Stimulated activated CD4-positive, alpha-beta T cell treated with anti-CD3 and anti-CD28 coated beads, Interleukin-12 subunit alpha, Interleukin-12 subunit beta, amount 100 ng/mL, for 24 hours (primary cell): ENCODE results near the gene TMEM179.
"Not testable (repeated sequence)": the region's sequence is repeated elsewhere in the genome, so short reads cannot be mapped to it uniquely, and the experiment has no call there.

Experiments used
- DNase-seq, 2 experiments: peaks; one replicate each; pipeline ENCODE4 v3.0.0-alpha.2; 2020; ENCODE audit warnings: low read depth in 2 of 2

TMEM179 gene

GRCh38 chr14:104637546-104638003, 33.0 kb upstream of the TMEM179 start:
- DNase-seq = no peak

GRCh38 chr14:104636846-104637545, 32.4 kb upstream of the TMEM179 start:
- DNase-seq = not testable (repeated sequence)

- DNase-seq = no peak
Measured at GRCh38 chr14:104636131-104636530, 31.6 kb upstream of the TMEM179 start.

- no peak for DNase-seq
Measured at GRCh38 chr14:104635717-104636116, 31.1 kb upstream of the TMEM179 start.

GRCh38 chr14:104634886-104635570, 30.5 kb upstream of the TMEM179 start:
- no peak for DNase-seq

- DNase-seq = no peak
Measured at GRCh38 chr14:104634138-104634760, 29.7 kb upstream of the TMEM179 start.

GRCh38 chr14:104633276-104634137, 28.9 kb upstream of the TMEM179 start:
- no peak for DNase-seq

GRCh38 chr14:104632781-104633180, 28.2 kb upstream of the TMEM179 start:
- no peak for DNase-seq

- no peak for DNase-seq
Measured at GRCh38 chr14:104624939-104625338, 20.4 kb upstream of the TMEM179 start.

GRCh38 chr14:104614126-104614812, 9.7 kb upstream of the TMEM179 start:
- DNase-seq = no peak

GRCh38 chr14:104611881-104612280, 7.3 kb upstream of the TMEM179 start:
- DNase-seq = no peak

GRCh38 chr14:104610749-104611310, 6.3 kb upstream of the TMEM179 start:
- DNase-seq = no peak

- no peak for DNase-seq
Measured at GRCh38 chr14:104609666-104610065, 5.1 kb upstream of the TMEM179 start.

- DNase-seq = no peak
Measured at GRCh38 chr14:104603711-104604401, 716 bp downstream of the TMEM179 start.

- no peak for DNase-seq
Measured at GRCh38 chr14:104602933-104603325, 1.6 kb downstream of the TMEM179 start.

- DNase-seq = no peak
Measured at GRCh38 chr14:104602315-104602932, 2.1 kb downstream of the TMEM179 start.

GRCh38 chr14:104601786-104602185, 2.8 kb downstream of the TMEM179 start:
- DNase-seq = no peak

- DNase-seq = no peak
Measured at GRCh38 chr14:104600805-104601204, 3.8 kb downstream of the TMEM179 start.

GRCh38 chr14:104600141-104600643, 4.4 kb downstream of the TMEM179 start:
- no peak for DNase-seq

- DNase-seq = no peak
Measured at GRCh38 chr14:104599446-104599845, 5.1 kb downstream of the TMEM179 start.
